AG04450 (cell line): ENCODE measurements around the gene VDAC1. TPM values are rescaled to one million over a fixed set of nuclear protein-coding genes. Genes with fewer than 3 reads are reported as not detected.

Source experiments
- CTCF ChIA-PET: fragments of 300-600, 350-600 bp; formaldehyde crosslinking; extraction: SDS; loops from one replicate; lab custom pipeline; 2022; ENCODE audit warnings: antibody characterized with exemption, inconsistent platforms; lab: Charles Lee
- POLR2A ChIA-PET: fragments of 350-600 bp; formaldehyde crosslinking; extraction: SDS; loops from one replicate; lab custom pipeline; 2021; ENCODE audit warnings: antibody characterized with exemption, inconsistent platforms; lab: Yijun Ruan, JAX
- DNase-seq: peaks from one replicate; pipeline ENCODE4 v3.0.0-alpha.2; 2011; ENCODE audit warnings: low read depth, low spot score
- H3K27ac ChIP-seq: one replicate; pipeline ENCODE4 v1.5.1; 2012; ENCODE audit warnings: low read depth, low read length, control low read depth
- H3K27me3 ChIP-seq: one replicate; pipeline ENCODE4 v1.6.0; 2012; ENCODE audit warnings: low read length; ENCODE audit not compliant: control insufficient read depth, insufficient read depth
- H3K4me3 ChIP-seq: 2 replicates; pipeline ENCODE4 v1.5.1; 2011; ENCODE audit warnings: mild to moderate bottlenecking, low read depth, low read length, control low read depth
- H3K9me3 ChIP-seq: 2 replicates; pipeline ENCODE4 v1.5.1; 2012; ENCODE audit warnings: low read length; ENCODE audit not compliant: control insufficient read depth, insufficient read depth
- polyA plus RNA-seq: library from polyadenylated mRNA; depleted of rRNA; stranded (reverse); fragments of >200 nt; gene quantifications from 2 replicates; pipeline ENCODE4 v1.2.3, GENCODE V29; 2011
- TF ChIP-seq, protein P1 (sequence below): IDR thresholded peaks from 2 replicates; pipeline ENCODE4 v1.5.1; 2011; ENCODE audit warnings: low read depth, low read length, control low read depth, inconsistent platforms

Gene VDAC1
- polyA plus RNA-seq, 1 experiment: 262 TPM

- peak overlapping the region; percentile 11 for H3K27ac ChIP-seq
- ChIA-PET POLR2A (no interaction called here), CTCF (interaction anchor here (1.3 to 1.4 kb wide), 2 partner anchors 19 to 32 kb away, joined by 3 to 6 read pairs; no protein-coding TSS in a partner anchor)
- no peak for DNase-seq
- H3K27me3 ChIP-seq: peaks cover 1% of the 10 kb centered on the region
- peaks cover 3% of the 10 kb centered on the region for H3K9me3 ChIP-seq
- no peak overlapping the region for H3K4me3 ChIP-seq
- TF ChIP-seq, protein P1, sequence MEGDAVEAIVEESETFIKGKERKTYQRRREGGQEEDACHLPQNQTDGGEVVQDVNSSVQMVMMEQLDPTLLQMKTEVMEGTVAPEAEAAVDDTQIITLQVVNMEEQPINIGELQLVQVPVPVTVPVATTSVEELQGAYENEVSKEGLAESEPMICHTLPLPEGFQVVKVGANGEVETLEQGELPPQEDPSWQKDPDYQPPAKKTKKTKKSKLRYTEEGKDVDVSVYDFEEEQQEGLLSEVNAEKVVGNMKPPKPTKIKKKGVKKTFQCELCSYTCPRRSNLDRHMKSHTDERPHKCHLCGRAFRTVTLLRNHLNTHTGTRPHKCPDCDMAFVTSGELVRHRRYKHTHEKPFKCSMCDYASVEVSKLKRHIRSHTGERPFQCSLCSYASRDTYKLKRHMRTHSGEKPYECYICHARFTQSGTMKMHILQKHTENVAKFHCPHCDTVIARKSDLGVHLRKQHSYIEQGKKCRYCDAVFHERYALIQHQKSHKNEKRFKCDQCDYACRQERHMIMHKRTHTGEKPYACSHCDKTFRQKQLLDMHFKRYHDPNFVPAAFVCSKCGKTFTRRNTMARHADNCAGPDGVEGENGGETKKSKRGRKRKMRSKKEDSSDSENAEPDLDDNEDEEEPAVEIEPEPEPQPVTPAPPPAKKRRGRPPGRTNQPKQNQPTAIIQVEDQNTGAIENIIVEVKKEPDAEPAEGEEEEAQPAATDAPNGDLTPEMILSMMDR: no peak
These were observed 2.9 kb upstream of the VDAC1 start for GRCh38 chr5:134007581-134008265.

DNA sequence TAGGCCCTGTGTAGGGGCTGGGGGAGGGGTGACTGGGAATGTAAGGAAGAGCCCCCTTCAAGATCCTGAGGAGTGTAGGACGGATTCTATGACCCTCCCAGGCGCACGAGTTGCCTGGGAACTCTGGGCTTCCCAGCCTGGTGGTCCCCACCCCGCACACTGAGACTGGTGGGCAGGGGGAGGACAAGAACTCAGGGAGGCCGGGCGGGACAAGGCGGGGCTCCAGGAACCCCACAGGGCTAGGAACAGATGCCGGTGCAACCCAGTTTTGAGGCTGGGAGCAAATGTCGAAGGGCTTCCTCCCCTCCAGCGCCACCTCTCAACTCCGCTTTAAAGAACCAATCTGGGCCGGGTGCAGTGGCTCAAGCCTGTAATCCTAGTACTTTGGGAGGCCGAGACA, 1.3 kb upstream of the VDAC1 start:
- Histone ChIP-seq H3K27me3 (no peaks in the 10 kb centered on the region), H3K4me3 (peak overlapping the region; percentile 75), H3K9me3 (no peaks in the 10 kb centered on the region; the same call in 1 of the 2 replicates), H3K27ac (peak overlapping the region; percentile 82)
- POLR2A ChIA-PET: no interaction called here
- TF ChIP-seq, protein P1: no peak
- CTCF ChIA-PET: interaction anchor here (0.7 kb wide), 1 partner anchor 18 kb away, joined by 5 read pairs; no protein-coding TSS in a partner anchor
- DNase-seq: no peak

- TF ChIP-seq, protein P1: no peak
- DNase-seq: no peak
- no peaks in the 10 kb centered on the region; the same call in 1 of the 2 replicates for H3K9me3 ChIP-seq
- CTCF ChIA-PET: interaction anchor here (1.3 to 2.0 kb wide), 2 partner anchors 26 to 34 kb away, joined by 4 to 11 read pairs; no protein-coding TSS in a partner anchor
- H3K4me3 ChIP-seq: peak overlapping the region; percentile 75
- POLR2A ChIA-PET: interaction anchor here (0.8 to 1.2 kb wide), 3 partner anchors 12 to 36 kb away, joined by 3 to 5 read pairs (median 4); no protein-coding TSS in a partner anchor
- no peaks in the 10 kb centered on the region for H3K27me3 ChIP-seq
- H3K27ac ChIP-seq: peak overlapping the region; percentile 82
These were observed 764 bp upstream of the VDAC1 start for GRCh38 chr5:134005417-134006061.

GRCh38 chr5:134003817-134004625, 754 bp downstream of the VDAC1 start:
- no peaks in the 10 kb centered on the region; the same call in 1 of the 2 replicates for H3K9me3 ChIP-seq
- peak overlapping the region; percentile 75 for H3K4me3 ChIP-seq
- ChIA-PET CTCF (interaction anchor here (0.7 to 2.0 kb wide), 4 partner anchors 11 to 36 kb away, joined by 3 to 11 read pairs (median 4); no protein-coding TSS in a partner anchor), POLR2A (interaction anchor here (1.0 kb wide), 1 partner anchor 34 kb away, joined by 4 read pairs; no protein-coding TSS in a partner anchor)
- TF ChIP-seq, protein P1: no peak
- H3K27me3 ChIP-seq: no peaks in the 10 kb centered on the region
- peak overlapping the region; percentile 70 for H3K27ac ChIP-seq
- DNase-seq: no peak
